Raji (cell line): Measurements from ENCODE around the gene DCDC2C.

Experiments
- POLR2A ChIP-seq: IDR thresholded peaks from 2 replicates; pipeline ENCODE4 v1.6.1; 2011; ENCODE audit warnings: low read depth, low read length, control low read depth; ENCODE audit not compliant: insufficient read depth

Gene DCDC2C

DNA sequence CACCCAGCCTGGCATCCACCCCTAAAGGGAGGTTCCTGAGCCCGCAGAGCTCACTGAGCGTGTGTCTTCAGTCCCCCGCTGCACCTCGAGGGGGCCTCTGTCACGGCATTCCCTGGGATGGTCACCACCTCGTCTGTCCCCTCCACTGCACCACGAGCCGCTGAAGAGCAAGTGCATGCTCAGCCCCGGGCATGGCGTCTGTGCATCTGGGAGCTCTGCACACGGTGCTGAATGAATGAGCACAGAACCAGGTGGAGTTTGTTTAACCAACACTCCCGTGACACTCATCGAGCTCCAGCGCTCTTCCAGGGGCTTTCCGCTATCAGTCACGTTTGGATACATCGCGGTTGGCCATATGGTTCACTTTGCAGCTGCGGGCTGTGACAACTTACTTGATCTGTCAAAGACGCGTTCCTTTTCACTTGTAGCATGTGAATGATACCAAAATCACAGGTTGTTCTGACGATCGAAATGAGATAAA, 36.2 kb upstream of the DCDC2C start:
- TF ChIP-seq POLR2A, result no peak

DNA sequence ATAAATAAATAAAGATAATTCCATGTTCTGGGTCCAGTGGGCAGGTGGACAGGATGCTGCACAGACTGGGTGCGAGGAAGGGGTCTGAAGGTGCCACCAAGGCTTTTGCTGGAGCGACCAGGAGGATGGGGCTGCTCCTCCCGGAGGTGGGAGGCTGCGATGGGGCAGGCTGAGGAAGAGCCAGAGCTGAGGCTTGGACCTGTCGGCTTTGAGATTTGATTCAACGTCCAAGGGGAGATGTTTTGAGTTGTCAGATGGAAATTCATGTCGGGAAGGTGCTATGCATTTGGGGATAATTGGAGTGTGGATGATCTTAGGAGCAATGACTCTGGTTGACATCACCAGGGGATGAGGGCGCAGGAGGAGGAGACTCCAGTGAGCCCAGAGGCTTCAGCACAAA, 33.7 kb upstream of the DCDC2C start:
- no peak for TF ChIP-seq POLR2A

DNA sequence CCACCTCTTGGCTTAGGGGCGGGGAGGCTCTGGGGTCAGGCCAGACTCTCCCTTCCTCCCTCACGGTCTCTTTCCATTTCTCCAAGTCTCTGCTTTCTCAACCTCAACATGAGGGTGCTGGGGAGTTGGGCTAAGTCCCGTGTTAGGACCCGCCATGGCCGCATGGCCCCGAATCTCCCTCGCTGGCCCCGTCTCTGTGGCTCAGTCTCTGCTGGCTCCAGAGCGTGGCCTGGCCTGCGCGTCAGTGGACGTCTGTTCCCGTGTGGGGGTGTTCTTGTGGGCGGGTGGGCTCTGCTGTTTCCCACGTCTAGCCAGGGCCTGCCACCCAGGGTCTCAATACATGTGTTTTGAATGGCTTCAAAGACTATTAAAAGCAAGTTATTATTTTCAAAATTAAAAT, 33.0 kb upstream of the DCDC2C start:
- no peak for TF ChIP-seq POLR2A

DNA sequence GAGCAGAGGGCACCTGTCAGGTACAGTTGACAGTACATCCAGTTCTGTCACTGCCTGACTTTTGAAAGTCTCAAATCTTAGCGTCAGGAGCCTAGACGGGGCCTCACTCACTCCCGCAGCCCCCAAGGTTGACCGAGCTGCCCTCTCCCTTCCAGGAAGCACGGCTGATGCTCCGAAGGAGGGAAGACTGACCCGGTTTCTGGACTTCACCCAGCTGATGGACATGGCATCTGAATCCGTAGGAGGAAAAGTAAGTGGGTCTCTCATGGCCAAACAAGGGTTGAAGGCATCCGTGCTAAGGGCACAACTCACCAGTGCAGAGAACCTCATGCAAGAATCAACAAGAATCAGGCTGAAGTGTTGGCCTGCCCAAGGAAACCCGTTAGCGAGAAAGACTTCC, 32.4 kb upstream of the DCDC2C start:
- no peak for TF ChIP-seq POLR2A

DNA sequence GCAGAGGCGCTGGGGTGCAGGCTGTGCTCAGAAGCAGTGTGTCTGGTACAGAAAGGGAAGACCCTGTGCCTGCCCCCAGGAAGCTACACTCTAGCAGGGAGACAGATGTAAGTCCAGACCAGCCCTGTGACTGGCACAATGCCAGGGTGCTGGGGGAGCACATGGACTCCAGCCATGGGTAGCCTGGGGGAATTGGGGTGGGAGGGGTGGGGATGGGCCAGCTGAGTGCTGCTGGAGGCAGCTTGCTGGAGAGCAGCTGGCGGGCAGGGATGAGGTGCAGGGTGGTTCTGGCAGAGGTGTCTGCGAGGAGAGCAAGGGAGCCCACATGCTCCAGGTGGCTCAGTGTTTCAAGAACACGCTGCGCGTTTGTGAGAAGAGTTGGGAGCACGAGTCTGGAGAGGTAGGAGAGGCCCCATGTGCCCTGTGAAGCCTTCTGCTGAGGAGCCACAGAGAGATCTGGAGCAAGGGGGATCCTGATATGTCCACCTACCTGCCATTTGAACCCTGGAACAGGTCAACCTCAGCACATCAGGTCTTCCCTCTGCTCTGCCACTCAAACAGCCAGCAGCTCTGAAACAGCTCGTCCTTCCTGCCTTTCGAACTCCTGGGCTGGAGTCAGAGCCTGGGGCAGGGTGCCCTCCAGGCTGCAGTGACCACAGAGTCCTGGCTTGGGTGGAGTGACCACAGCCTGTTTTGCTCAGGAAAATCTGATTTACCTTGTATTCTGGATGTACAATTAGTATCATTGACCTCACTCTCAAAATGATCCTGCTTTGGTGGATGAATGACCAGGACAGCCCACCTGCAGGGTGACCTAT, 30.3 kb upstream of the DCDC2C start:
- no peak for TF ChIP-seq POLR2A

DNA sequence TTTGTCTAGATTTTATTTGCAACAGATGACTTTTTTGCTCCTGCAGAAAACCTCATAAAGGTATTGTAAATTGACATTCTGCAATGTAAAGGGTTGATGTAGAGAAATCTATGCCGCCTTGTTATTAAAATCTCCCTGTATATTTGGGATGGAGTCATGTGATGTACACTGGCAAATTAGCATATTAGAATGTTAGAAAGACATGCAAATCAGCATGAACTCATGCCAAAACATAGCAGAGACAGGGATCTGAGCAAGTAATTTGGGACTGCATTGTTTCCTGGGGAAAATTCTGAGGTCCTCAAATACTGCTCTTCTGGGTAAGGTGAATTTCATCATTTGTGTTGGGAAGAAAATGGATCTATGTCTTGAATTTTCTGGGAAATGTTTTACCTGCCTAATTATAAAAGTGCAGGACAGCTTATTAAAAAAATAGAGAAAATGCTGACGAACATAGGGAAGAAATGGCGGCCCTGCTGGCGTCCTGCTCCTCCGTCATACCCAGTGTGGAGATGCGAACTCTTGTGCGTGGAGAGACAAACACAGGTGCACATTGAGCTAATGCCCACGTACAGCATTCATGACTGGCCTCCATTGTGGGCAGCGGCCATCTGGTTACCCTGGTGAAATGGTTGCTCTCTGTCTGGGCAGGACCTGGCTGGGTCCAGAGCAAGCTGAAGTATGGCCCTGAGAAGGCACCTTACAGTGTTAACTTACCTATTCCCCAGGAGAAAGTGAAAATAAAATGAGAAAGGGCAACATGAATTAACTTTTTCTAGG, 29.1 kb upstream of the DCDC2C start:
- no peak for TF ChIP-seq POLR2A

DNA sequence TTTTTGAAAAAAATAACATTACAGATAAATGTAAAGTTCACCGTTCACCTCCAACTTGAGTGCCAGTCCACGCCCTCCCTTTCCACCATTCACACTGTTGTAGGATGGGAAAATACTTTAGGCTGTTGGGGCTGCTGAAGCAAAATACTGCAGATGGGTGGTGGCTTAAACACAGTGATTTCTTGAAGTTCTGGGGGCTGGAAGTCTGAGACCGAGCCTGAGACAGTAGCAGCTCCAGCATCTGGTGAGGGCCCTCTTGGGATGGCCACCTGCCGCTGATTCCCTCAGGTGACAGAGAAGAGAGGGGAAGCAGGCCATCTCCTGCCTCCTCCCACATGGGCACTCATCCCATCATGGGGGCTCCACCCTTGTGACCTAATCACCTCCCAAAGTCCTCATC, 27.7 kb upstream of the DCDC2C start:
- TF ChIP-seq POLR2A, result no peak

DNA sequence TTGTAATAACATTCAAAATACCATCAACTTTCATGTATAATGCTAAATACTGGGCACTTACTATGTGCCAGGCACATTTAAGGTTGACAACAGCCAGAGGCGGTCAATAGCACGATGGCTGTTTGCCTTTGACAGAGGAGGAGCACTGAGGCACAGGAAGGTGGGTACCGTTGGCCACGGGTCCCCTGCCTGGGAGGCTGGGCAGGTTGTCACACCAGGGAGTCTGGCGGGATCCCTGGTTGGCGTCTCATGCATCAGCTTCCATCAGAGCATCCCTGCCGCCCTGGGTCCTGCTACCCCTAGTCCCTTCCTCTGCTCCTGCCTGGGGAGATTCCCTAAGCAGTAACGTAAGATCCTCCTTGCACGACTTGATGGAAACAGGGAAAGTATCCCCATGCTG, 25.9 kb upstream of the DCDC2C start:
- no peak for TF ChIP-seq POLR2A

DNA sequence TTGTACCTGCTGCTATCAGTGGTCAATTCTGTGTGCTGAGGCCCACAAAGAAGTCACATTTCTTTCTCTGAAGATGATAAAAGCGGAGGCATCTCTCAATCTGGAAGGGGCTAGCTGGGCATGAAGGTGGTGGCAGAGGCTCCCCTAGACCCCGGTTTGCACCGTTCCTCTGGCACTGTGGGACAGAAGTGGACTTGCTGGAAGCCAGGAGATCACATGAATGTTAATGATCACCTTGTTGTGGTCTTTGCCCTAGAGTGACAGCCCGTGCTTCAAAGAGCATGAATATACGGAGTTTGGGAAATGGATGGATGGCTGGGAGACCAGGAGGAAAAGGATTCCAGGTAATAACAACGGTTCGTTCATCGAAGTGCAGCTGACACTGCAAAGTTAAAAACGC, 25.2 kb upstream of the DCDC2C start:
- TF ChIP-seq POLR2A, result no peak

DNA sequence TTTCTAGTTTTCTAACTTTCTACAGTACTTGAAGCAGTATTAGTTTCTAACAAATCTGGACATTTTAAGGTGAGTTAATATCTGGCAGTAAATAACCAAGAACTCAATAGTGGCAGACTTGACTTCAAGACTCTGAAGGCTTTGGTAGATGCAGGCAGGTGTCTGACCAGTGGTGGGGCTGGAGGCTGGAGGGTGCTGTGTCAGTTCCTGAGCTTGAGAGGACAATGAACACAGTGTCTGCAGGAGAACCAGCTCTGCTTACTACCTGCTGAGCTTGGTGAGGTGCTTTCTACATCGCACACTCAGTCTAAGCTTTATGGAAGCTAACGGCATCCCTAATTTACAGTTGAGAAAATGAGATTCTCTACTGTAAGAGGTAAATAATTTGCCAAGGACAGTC, 24.2 kb upstream of the DCDC2C start:
- TF ChIP-seq POLR2A, result no peak

DNA sequence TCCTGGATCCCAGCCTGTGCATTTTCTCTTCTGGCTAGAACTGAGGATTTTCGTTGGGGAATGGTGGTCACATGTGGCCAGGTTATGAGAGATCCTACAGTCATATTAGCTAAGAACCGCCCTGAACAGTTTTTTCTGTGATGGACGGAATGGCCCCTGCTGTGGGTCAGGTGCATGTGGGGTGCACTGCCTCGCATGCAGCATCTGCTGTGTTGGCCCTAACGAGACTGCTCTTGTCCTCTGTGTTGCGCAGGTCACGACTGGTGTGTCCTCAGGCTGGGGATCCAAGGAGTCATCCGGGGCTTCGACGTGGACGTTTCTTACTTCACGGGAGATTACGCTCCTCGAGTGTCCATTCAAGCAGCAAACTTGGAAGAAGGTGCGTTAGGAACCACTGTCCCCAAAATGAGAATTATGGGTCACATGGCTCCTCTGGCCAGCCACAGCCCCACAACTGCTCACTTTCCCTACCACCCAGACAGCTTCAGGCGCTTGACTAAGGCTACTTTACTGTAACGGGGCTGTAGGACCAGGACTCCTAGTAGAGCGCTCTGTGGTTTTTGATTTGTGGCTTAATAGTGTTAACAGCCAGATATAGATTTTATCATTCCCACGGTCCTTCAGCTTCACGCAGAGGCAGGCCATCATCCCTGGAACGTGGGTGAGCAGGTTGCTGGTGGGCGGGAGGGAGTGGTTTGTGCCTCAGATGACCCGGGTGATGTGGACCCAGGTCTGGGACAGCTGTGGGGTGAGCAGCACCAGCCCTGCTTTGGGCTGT, 23.6 kb upstream of the DCDC2C start:
- TF ChIP-seq POLR2A, result no peak

DNA sequence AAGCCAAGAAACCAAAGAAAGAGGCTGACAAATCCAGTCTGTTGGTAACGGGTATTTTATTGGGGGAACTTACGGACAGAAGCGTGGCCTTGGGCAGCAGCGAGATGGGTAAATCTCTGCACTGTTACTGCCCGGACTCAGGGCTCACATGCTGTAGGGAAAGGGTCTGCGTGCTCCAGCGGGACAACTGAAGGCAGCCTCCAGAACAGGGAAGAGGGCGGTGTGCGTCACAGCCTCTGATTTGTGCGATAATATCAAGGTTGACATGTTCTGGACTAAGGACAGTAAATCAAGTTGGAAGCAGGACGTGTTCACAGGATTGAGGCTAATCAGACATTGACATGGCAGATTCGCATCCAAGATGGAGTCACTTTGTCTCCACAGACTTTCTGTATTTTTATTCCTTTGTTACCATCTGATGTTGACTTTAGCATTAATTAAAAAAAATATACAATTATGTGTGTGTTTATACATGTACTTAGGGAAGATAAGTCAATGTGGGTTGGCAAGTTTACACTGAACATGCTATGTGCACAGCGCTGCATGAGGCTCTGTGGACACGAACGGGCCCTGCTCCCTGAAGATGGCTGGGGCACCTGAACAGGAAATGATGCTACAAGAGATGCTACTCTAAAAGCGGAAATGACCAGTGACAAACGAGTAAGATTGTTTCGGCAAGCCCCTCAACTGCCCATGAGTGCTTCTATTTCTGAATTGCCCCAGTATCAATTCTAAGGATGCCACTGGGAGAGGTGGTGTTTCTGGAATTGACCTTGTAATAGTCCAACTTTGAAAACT, 22.6 kb upstream of the DCDC2C start:
- TF ChIP-seq POLR2A, result no peak

DNA sequence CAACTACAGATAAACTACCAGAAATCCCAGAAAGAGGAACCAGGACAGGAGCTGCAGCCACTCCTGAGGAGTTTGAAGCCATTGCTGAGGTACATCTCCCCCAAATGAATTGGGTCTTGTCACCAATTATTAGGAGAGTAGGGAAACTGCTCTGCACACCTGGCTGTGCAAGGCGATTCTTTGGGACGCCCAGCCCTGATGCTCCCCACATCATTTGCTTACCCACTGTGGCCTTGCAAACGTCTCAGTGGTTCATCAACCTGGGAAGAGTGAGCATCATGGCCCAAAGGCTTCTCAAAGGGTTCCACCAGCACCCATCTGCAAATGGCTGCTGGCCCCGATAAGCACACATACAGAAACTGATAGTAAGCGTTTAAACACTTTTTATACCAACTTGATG, 21.8 kb upstream of the DCDC2C start:
- no peak for TF ChIP-seq POLR2A

DNA sequence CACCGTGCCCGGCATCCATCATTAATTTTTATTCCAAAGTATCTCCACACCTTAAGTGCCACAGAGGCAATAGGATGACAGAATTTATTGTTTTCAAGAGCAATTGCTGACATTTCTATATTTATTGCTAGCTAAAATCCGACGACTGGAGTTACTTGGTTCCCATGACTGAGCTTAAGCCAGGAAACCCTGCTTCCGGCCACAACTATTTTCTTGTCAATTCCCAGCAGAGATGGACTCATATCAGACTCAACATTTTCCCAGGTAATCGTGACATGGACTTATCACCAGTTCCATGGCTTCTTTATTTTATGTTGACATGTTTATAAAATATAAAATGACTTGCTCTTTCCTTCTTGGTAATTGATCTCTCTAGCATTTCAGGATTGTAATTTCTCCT, 20.6 kb upstream of the DCDC2C start:
- TF ChIP-seq POLR2A, result no peak
